Measurements from ENCODE around the gene MYO1B. TPM values are rescaled to one million over a fixed set of nuclear protein-coding genes. Genes with fewer than 3 reads are reported as not detected.

MYO1B gene
- total and polyA plus RNA-seq, 10 of the 15 experiments (the other 5 are each of a cell fraction or from before 2014, with no cell fraction given), result 0.10 to 4.2 (median 1.6) TPM

DNA sequence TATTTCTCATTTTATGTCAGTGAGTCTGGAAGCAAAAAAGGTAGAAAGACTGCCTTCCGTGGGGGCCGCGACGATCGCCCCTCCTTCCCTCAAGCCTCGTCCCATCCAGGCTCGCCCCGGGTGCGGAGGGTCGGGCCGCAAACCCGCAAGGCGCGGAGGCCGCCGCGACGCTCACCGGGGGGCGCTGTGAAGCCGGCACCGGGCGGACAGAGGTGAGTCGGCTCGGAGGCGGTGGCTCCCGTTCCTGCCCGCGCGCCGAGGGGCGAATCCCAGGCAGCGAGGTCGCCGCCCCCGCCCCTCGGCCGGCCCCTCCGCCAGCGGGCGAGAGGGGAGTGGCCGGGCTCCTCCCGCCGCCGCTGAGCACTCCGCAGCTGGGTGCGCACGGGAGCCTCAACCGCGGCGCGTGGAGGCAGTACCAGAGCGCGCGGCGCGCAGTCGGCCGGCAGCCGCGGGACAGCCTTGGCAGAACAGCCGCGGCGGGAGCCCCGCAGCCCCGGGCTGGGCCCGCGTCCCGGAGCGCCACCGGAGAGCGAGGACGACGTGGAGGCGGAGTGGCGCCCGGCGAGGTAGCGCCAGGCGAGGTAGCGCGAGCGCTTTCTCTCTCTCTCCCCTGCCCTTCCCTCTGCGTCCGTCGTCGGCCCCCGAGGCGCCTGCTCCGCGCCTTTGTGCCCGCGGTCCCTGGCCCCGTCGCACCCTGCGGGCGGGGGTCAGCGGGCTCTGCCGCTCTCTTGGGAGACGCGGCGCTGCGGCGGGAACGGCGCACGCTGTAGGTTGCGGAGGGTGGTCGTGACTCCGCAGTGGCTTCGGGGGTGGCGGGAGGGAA lies at the start of gene MYO1B (continued):
- TF ChIP-seq ATF3 (IDR thresholded peaks at IDR 0.05; ENCODE audit: borderline replicate concordance, extremely low read depth, low read depth, low read length), result no peak
- peak; percentile 78 for TF ChIP-seq SUZ12 (IDR thresholded peaks at IDR 0.05; ENCODE audit: unreplicated experiment)
- no peak for TF ChIP-seq STAT1 (conservative IDR thresholded peaks at IDR 0.05)
- no peak for TF ChIP-seq HCFC1 (IDR thresholded peaks at IDR 0.05; ENCODE audit: low read length)
- TF ChIP-seq HDGF (IDR thresholded peaks at IDR 0.05), result no peak

DNA sequence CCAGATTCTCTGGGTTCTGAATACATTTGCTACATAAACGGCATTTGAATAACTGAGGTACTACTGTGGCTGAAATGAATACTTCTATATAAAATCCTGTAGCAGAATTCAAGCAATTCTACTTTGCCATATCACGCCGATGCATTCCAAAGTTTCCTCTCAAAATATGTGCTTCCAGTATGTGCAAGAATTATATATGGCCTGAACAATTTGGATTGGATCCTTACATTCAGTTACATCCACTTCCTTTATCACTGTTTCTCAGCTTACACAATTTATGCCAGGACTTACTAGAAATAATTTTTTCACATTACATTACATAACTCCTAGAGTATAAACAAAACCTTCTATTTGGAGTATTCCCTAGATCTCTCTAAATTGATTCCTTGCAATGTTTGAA lies 48.1 kb upstream of the MYO1B start:
- 91% methylated on average over 3 of the region's 3 CpGs for WGBS (ENCODE audit: insufficient coverage, insufficient replicate concordance, low lambda C conversion rate, missing lambda C conversion rate)
- no peak for TF ChIP-seq POU2F2 (IDR thresholded peaks at IDR 0.05; ENCODE audit: borderline replicate concordance, low read depth, low read length)
- no peak for TF ChIP-seq BCL11A (IDR thresholded peaks at IDR 0.05; ENCODE audit: low read depth, low read length)
- TF ChIP-seq, protein P1, sequence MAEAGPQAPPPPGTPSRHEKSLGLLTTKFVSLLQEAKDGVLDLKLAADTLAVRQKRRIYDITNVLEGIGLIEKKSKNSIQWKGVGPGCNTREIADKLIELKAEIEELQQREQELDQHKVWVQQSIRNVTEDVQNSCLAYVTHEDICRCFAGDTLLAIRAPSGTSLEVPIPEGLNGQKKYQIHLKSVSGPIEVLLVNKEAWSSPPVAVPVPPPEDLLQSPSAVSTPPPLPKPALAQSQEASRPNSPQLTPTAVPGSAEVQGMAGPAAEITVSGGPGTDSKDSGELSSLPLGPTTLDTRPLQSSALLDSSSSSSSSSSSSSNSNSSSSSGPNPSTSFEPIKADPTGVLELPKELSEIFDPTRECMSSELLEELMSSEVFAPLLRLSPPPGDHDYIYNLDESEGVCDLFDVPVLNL (IDR thresholded peaks at IDR 0.05; ENCODE audit: low read depth, low read length), result no peak
- no peak for TF ChIP-seq REST (IDR thresholded peaks at IDR 0.05; ENCODE audit: low read depth, low read length)
- Histone ChIP-seq H3K4me1 (ENCODE audit: control insufficient read depth, insufficient read depth, low read length) (peaks cover 18% of the 10 kb centered on the region), H3K27ac (ENCODE audit: control insufficient read depth, insufficient read depth) (no peak overlapping the region), H4K20me1 (ENCODE audit: control insufficient read depth, insufficient read depth) (no peaks in the 10 kb centered on the region), H2AFZ (ENCODE audit: control insufficient read depth, low read depth, low read length) (no peak overlapping the region), H3K36me3 (ENCODE audit: control insufficient read depth in 2 of 2, insufficient read depth in 2 of 2, low read length in 1 of 2) (no peaks in the 10 kb centered on the region), H3K79me2 (ENCODE audit: control insufficient read depth, insufficient read depth, low read length) (no peaks in the 10 kb centered on the region), H3K9ac (ENCODE audit: control insufficient read depth, insufficient read depth, low read length) (no peak overlapping the region), H3K4me3 (no peak overlapping the region), H3K4me2 (ENCODE audit: control insufficient read depth, insufficient read depth) (no peak overlapping the region), H3K27me3 (replicated peaks in 1 of 2; ENCODE audit: control insufficient read depth in 2 of 2, insufficient read depth in 2 of 2, low read length in 1 of 2) (no peaks in the 10 kb centered on the region), H3K9me3 (replicated peaks; ENCODE audit: control insufficient read depth, insufficient read depth, low read length) (no peaks in the 10 kb centered on the region; the same call in 1 of the 3 replicates)
- no peak for FAIRE-seq
- CTCF ChIA-PET, result interaction anchor here (0.7 to 1.2 kb wide), 2 partner anchors 11 to 21 kb away, joined by 3 read pairs; no protein-coding TSS in a partner anchor
- RAD21 ChIA-PET (ENCODE audit: unreplicated experiment), result interaction anchor here (1.1 kb wide), 1 partner anchor 145 kb away, joined by 4 read pairs; no protein-coding TSS in a partner anchor
- BruUV-seq (replicated peaks), result no TSS peak
- no peak for ATAC-seq
- DNase-seq (ENCODE audit: low read depth, low spot score), result no peak
- intact Hi-C loops (cut with micrococcal nuclease; ENCODE audit: unreplicated experiment), result no loop called here
- SMC1A ChIA-PET (ENCODE audit: uncharacterized antibody, unreplicated experiment), result interaction anchor here (1.1 kb wide), 1 partner anchor 10 kb away, joined by 3 read pairs; no protein-coding TSS in a partner anchor
- POLR2A ChIA-PET, result no interaction called here
- in situ Hi-C loops (cut with MboI), result no loop called here

All from GM12878 (cell line).